CD4-positive, alpha-beta T cell (primary cell): ENCODE results near the gene C1QTNF9B. TPM values are rescaled to one million over a fixed set of nuclear protein-coding genes. Genes with fewer than 3 reads are reported as not detected.

Experiments
- ATAC-seq: fragments of 200-7000 bp; cut with Tn5 transposase; one replicate; pipeline ENCODE4 v1.10.0; 2022; ENCODE audit warnings: mild to moderate bottlenecking; ENCODE audit not compliant: poor library complexity
- CTCF ChIA-PET: fragments of 350-600 bp; sonication (Branson Sonifier 250); formaldehyde crosslinking; loops from one replicate; lab custom pipeline; 2021; ENCODE audit warnings: antibody characterized with exemption, inconsistent platforms; lab: Charles Lee
- POLR2A ChIA-PET: fragments of 350-600 bp; sonication (Branson Sonifier 250); formaldehyde crosslinking; loops from one replicate; lab custom pipeline; 2021; ENCODE audit warnings: antibody characterized with exemption, inconsistent platforms; lab: Charles Lee
- DNase-seq, 14 experiments: peaks; one replicate each; pipeline ENCODE4 v3.0.0-alpha.2; 2013 to 2020; ENCODE audit warnings: mixed read lengths in 2 of 14
- H3K27ac ChIP-seq, 2 donors: one replicate each; pipeline versions ENCODE4 v1.5.1 to v1.7.0; 2013; ENCODE audit warnings: low read length in 2 of 2, low read depth in 1 of 2, mild to moderate bottlenecking in 1 of 2
- H3K27me3 ChIP-seq, 2 experiments: 1 replicate in 1 of 2; 2 replicates in 1 of 2; pipeline versions ENCODE4 v1.6.1 to v1.7.0; 2013; ENCODE audit warnings: low read length in 2 of 2, control low read depth in 1 of 2, mild to moderate bottlenecking in 1 of 2, moderate library complexity in 1 of 2; ENCODE audit not compliant: insufficient read depth in 2 of 2, control insufficient read depth in 1 of 2
- H3K36me3 ChIP-seq: one replicate; pipeline ENCODE4 v1.6.1; 2013; ENCODE audit warnings: low read length, control low read depth; ENCODE audit not compliant: insufficient read depth
- H3K4me1 ChIP-seq: one replicate; pipeline ENCODE4 v1.6.1; 2013; ENCODE audit warnings: low read length, control low read depth; ENCODE audit not compliant: insufficient read depth
- H3K4me3 ChIP-seq: one replicate; pipeline ENCODE4 v1.5.1; 2013; ENCODE audit warnings: mild to moderate bottlenecking, low read length, moderate library complexity
- H3K9me3 ChIP-seq, 2 experiments: 1 replicate in 1 of 2; 2 replicates in 1 of 2; pipeline versions ENCODE4 v1.6.1 to v1.7.0; 2013; ENCODE audit warnings: low read length in 2 of 2, mild to moderate bottlenecking in 2 of 2, control low read depth in 1 of 2, moderate library complexity in 1 of 2; ENCODE audit not compliant: control insufficient read depth in 1 of 2, insufficient read depth in 1 of 2
- H3K27ac Mint-ChIP-seq: one replicate; pipeline ENCODE4 v1.8.0; 2020; ENCODE audit warnings: mixed read lengths
- H3K27me3 Mint-ChIP-seq: one replicate; pipeline ENCODE4 v1.8.0; 2021; ENCODE audit warnings: mixed read lengths
- H3K36me3 Mint-ChIP-seq: one replicate; pipeline ENCODE4 v1.8.0; 2021; ENCODE audit warnings: low read depth, mixed read lengths
- H3K4me1 Mint-ChIP-seq: one replicate; pipeline ENCODE4 v1.8.0; 2021; ENCODE audit warnings: low read depth, mixed read lengths
- H3K4me3 Mint-ChIP-seq: one replicate; pipeline ENCODE4 v1.8.0; 2020; ENCODE audit warnings: mild to moderate bottlenecking, mixed read lengths
- H3K9me3 Mint-ChIP-seq: one replicate; pipeline ENCODE4 v1.8.0; 2020; ENCODE audit warnings: mixed read lengths
- intact Hi-C, 2 experiments: fragments of 100-400 bp; cut with DNase I in 1 of 2; cut with micrococcal nuclease in 1 of 2; formaldehyde crosslinking; loops; one replicate each; pipeline versions ENCODE4 v1.15.1 to v1.9.0; 2023 to 2025; cut with DNase I, micrococcal nuclease
- total RNA-seq, 174 experiments: library from RNA in 2 of 174; stranded (reverse) in 2 of 174; gene quantifications; one replicate each; pipeline ENCODE4 v1.2.3 and lab custom pipeline; 2021 to 2026
- TF ChIP-seq, protein P1 (sequence below): fragments of 200-600 bp; IDR thresholded peaks from one replicate; pipeline ENCODE4 v1.8.0; 2022; ENCODE audit warnings: antibody characterized with exemption, mild to moderate bottlenecking

The C1QTNF9B gene
- total RNA-seq, 2 experiments from 2014 or later = not detected

DNA sequence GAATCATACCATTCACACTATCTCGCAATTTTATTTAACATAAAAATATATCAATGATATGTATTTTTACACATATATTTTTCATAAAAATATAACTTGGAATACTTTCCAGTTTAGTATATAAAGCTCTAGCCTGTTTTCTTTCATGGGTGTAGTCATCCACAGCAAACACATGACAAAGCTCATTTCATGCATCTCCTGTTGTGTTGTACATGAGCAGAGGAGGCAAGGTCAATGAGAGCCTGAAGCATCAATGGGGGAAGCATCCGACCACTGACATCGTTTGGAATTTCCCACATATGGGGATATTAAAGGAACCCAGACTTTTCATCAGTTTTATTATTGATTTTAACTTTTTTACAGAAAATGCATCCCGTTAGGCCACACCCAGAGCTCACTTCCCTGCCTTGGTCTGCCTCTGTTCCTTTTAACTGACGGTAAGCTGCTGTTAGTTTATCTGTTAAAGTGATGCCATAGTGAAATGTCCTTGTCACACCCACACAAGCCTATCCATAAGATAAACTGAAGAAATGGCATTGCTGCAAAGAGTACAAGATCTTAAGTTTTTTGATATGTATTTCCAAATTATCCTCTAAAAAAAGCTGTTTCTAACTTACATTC, 52.1 kb downstream of the C1QTNF9B start:
- H3K9me3 Mint-ChIP-seq = no peaks in the 10 kb centered on the region
- intact Hi-C loops = no loop called here
- ChIA-PET CTCF (interaction anchor here (1.2 kb wide), 1 partner anchor 34 kb away, joined by 3 read pairs; no protein-coding TSS in a partner anchor), POLR2A (no interaction called here)
- H3K27me3 Mint-ChIP-seq = no peaks in the 10 kb centered on the region
- H3K36me3 ChIP-seq = peaks cover 16% of the 10 kb centered on the region
- peaks cover 3% of the 10 kb centered on the region for H3K4me1 ChIP-seq
- no peaks in the 10 kb centered on the region for H3K27me3 ChIP-seq
- peaks cover 28% of the 10 kb centered on the region for H3K36me3 Mint-ChIP-seq
- H3K4me1 Mint-ChIP-seq = peaks cover 11% of the 10 kb centered on the region
- no peaks in the 10 kb centered on the region for H3K9me3 ChIP-seq
- ATAC-seq = no peak
- no peak overlapping the region for H3K27ac ChIP-seq
- no peak overlapping the region for H3K27ac Mint-ChIP-seq
- H3K4me3 Mint-ChIP-seq = no peak overlapping the region
- no peak for DNase-seq
- TF ChIP-seq, protein P1, sequence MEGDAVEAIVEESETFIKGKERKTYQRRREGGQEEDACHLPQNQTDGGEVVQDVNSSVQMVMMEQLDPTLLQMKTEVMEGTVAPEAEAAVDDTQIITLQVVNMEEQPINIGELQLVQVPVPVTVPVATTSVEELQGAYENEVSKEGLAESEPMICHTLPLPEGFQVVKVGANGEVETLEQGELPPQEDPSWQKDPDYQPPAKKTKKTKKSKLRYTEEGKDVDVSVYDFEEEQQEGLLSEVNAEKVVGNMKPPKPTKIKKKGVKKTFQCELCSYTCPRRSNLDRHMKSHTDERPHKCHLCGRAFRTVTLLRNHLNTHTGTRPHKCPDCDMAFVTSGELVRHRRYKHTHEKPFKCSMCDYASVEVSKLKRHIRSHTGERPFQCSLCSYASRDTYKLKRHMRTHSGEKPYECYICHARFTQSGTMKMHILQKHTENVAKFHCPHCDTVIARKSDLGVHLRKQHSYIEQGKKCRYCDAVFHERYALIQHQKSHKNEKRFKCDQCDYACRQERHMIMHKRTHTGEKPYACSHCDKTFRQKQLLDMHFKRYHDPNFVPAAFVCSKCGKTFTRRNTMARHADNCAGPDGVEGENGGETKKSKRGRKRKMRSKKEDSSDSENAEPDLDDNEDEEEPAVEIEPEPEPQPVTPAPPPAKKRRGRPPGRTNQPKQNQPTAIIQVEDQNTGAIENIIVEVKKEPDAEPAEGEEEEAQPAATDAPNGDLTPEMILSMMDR = no peak
- H3K4me3 ChIP-seq = no peak overlapping the region

DNA sequence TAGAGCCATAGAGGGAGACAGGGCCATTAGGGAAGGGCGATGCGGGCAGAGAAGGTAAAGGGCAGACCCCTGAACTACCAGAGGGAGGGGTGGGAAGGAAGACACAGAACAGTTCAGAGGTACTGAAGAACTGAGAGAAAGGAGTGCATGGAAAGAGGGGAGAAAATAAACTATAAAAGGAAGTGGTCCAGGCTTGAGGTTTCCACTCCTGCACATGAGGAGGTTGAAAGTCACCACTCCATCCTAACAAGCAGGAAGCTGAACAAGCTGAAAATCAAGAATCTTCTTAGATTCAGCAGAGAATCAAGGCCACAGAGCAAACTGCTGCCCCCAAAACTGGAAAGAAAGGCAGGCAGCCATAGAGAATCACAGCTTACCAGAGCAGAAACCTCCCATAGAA, 53.2 kb downstream of the C1QTNF9B start:
- intact Hi-C loops = no loop called here
- no peak overlapping the region for H3K4me3 Mint-ChIP-seq
- peak overlapping the region; percentile 8 for H3K27ac Mint-ChIP-seq
- peaks cover 28% of the 10 kb centered on the region for H3K36me3 Mint-ChIP-seq
- peaks cover 16% of the 10 kb centered on the region for H3K36me3 ChIP-seq
- TF ChIP-seq, protein P1 = no peak
- CTCF ChIA-PET = no interaction called here
- ATAC-seq = no peak
- POLR2A ChIA-PET = no interaction called here
- H3K27ac ChIP-seq = no peak overlapping the region
- H3K4me1 ChIP-seq = peaks cover 3% of the 10 kb centered on the region
- no peaks in the 10 kb centered on the region for H3K9me3 Mint-ChIP-seq
- no peak for DNase-seq
- peaks cover 11% of the 10 kb centered on the region for H3K4me1 Mint-ChIP-seq
- H3K9me3 ChIP-seq = no peaks in the 10 kb centered on the region
- H3K4me3 ChIP-seq = no peak overlapping the region
- no peaks in the 10 kb centered on the region for H3K27me3 ChIP-seq
- H3K27me3 Mint-ChIP-seq = no peaks in the 10 kb centered on the region

DNA sequence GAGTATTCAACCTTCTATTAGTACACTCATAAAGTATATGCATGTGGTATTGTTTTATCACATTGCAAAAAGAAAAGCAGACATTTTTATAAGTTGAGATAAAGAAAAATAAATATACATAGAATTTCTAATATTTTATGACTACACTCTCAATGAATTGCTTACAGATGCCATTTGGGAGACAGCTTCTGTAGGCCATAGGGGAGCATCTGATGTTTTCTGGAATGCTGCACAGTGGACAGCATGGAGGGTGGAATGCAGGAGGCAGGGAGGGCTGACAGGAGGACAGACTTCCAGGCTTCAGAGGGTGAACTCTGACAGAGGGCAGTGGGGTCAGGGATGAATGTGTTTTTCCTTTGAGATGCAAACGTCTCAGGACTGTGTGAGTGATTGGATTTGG, 53.9 kb downstream of the C1QTNF9B start:
- H3K27ac ChIP-seq = no peak overlapping the region
- H3K36me3 Mint-ChIP-seq = peaks cover 33% of the 10 kb centered on the region
- intact Hi-C loops = no loop called here
- H3K4me3 Mint-ChIP-seq = no peak overlapping the region
- DNase-seq (no peak), ATAC-seq (no peak)
- CTCF ChIA-PET = no interaction called here
- no peaks in the 10 kb centered on the region for H3K27me3 Mint-ChIP-seq
- H3K27ac Mint-ChIP-seq = peak overlapping the region; percentile 8
- H3K4me1 ChIP-seq = peaks cover 3% of the 10 kb centered on the region
- TF ChIP-seq, protein P1 = no peak
- no peak overlapping the region for H3K4me3 ChIP-seq
- POLR2A ChIA-PET = no interaction called here
- no peaks in the 10 kb centered on the region for H3K27me3 ChIP-seq
- no peaks in the 10 kb centered on the region for H3K9me3 Mint-ChIP-seq
- peaks cover 16% of the 10 kb centered on the region for H3K36me3 ChIP-seq
- H3K9me3 ChIP-seq = no peaks in the 10 kb centered on the region
- peaks cover 11% of the 10 kb centered on the region for H3K4me1 Mint-ChIP-seq
